Loucy (cell line): ENCODE results near the gene ADCY9.
"Not testable (repeated sequence)": the region's sequence is repeated elsewhere in the genome, so short reads cannot be mapped to it uniquely, and the experiment has no call there.

Source experiments
- CTCF ChIP-seq: fragments of 200-600 bp; sonication (generic); conservative IDR thresholded peaks from 2 replicates; pipeline ENCODE4 v1.5.1; 2014; ENCODE audit warnings: mild to moderate bottlenecking, antibody characterized with exemption, low read length
- EZH2phosphoT487 ChIP-seq: fragments of 200-600 bp; IDR thresholded peaks from 2 replicates; pipeline ENCODE4 v1.6.1; 2018; ENCODE audit warnings: antibody characterized with exemption, mild to moderate bottlenecking, moderate library complexity, borderline replicate concordance

GRCh38 chr16:3951380-3951779 is 164.9 kb downstream of the ADCY9 start:
- TF ChIP-seq CTCF, EZH2phosphoT487: not testable (repeated sequence)
